SK-N-SH (cell line): ENCODE results near the gene RC3H2. TPM values are rescaled to one million over a fixed set of nuclear protein-coding genes. Genes with fewer than 3 reads are reported as not detected.

Experiments
- CTCF ChIA-PET: fragments of 300-600, 350-600 bp; formaldehyde crosslinking; extraction: SDS; loops from one replicate; lab custom pipeline; 2021; lab: Yijun Ruan, JAX
- POLR2A ChIA-PET: fragments of 350-600 bp; sonication (Branson Sonifier 250); formaldehyde crosslinking; extraction: SDS; loops from one replicate; lab custom pipeline; 2020; ENCODE audit warnings: antibody characterized with exemption, inconsistent platforms; lab: Yijun Ruan, JAX
- DNase-seq: peaks from one replicate; pipeline ENCODE4 v3.0.0; 2012
- H2AFZ ChIP-seq: fragments of 200-600 bp; sonication (generic); 2 replicates; pipeline ENCODE4 v1.8.1; 2016; ENCODE audit warnings: antibody characterized with exemption, mild to moderate bottlenecking, low read depth
- H3F3A ChIP-seq: fragments of 200-600 bp; sonication (generic); replicated peaks from 2 replicates; pipeline ENCODE3; 2016; ENCODE audit warnings: antibody characterized with exemption, mild to moderate bottlenecking; ENCODE audit not compliant: insufficient read depth
- H3K27ac ChIP-seq, 2 experiments: fragments of 200-500 bp in 1 of 2; fragments of 200-600 bp in 1 of 2; sonication (Bioruptor generic) in 1 of 2; sonication (generic), shearing (Covaris generic) in 1 of 2; 2 replicates each; pipeline versions ENCODE4 v1.5.1 to v1.6.1; 2014 to 2016; ENCODE audit warnings: low read depth in 2 of 2, inconsistent platforms in 1 of 2, low read length in 1 of 2, mild to moderate bottlenecking in 1 of 2, mixed read lengths in 1 of 2
- H3K27me3 ChIP-seq: fragments of 200-600 bp; sonication (generic), shearing (Covaris generic); 2 replicates; pipeline ENCODE4 v1.6.1; 2016; ENCODE audit warnings: mixed run types; ENCODE audit not compliant: insufficient read depth
- H3K36me3 ChIP-seq, 2 experiments: fragments of 200-500 bp in 1 of 2; fragments of 200-600 bp in 1 of 2; sonication (Bioruptor generic) in 1 of 2; sonication (generic) in 1 of 2; replicated peaks in 1 of 2; 2 replicates each; pipeline versions ENCODE3 to v1.5.1; 2014 to 2016; ENCODE audit warnings: low read length in 1 of 2, mild to moderate bottlenecking in 1 of 2; ENCODE audit not compliant: insufficient read depth in 2 of 2, control insufficient read depth in 1 of 2
- H3K4me1 ChIP-seq, 2 experiments: fragments of 200-500 bp in 1 of 2; fragments of 200-600 bp in 1 of 2; sonication (Bioruptor generic) in 1 of 2; sonication (generic), shearing (Covaris generic) in 1 of 2; 2 replicates each; pipeline versions ENCODE4 v1.5.1 to v1.6.1; 2014 to 2016; ENCODE audit warnings: low read depth in 1 of 2, low read length in 1 of 2, mixed run types in 1 of 2; ENCODE audit not compliant: insufficient read depth in 2 of 2, control insufficient read depth in 1 of 2
- H3K4me2 ChIP-seq: fragments of 200-600 bp; sonication (generic), shearing (Covaris generic); 2 replicates; pipeline ENCODE4 v1.6.1; 2017; ENCODE audit warnings: mixed run types
- H3K4me3 ChIP-seq, 2 experiments: fragments of 200-500 bp in 1 of 2; fragments of 200-600 bp in 1 of 2; sonication (Bioruptor generic) in 1 of 2; sonication (generic), shearing (Covaris generic) in 1 of 2; 2 replicates each; pipeline versions ENCODE4 v1.5.1 to v1.8.1; 2014 to 2016; ENCODE audit warnings: low read depth in 2 of 2, inconsistent platforms in 1 of 2, low read length in 1 of 2, mild to moderate bottlenecking in 1 of 2, mixed read lengths in 1 of 2, moderate library complexity in 1 of 2
- H3K79me2 ChIP-seq: fragments of 200-600 bp; sonication (generic); 2 replicates; pipeline ENCODE4 v1.8.1; 2017; ENCODE audit warnings: mild to moderate bottlenecking; ENCODE audit not compliant: insufficient read depth
- H3K9ac ChIP-seq: fragments of 200-600 bp; sonication (generic); 2 replicates; pipeline ENCODE4 v1.6.1; 2017; ENCODE audit warnings: mixed run types
- H3K9me2 ChIP-seq: fragments of 200-600 bp; sonication (generic); 2 replicates; pipeline ENCODE4 v1.6.1; 2017; ENCODE audit warnings: mixed run types
- H3K9me3 ChIP-seq: fragments of 200-600 bp; sonication (generic); 2 replicates; pipeline ENCODE4 v1.6.1; 2017; ENCODE audit warnings: mixed run types, mild to moderate bottlenecking, moderate library complexity
- H4K20me1 ChIP-seq: fragments of 200-600 bp; sonication (generic); 2 replicates; pipeline ENCODE4 v1.6.1; 2017; ENCODE audit warnings: mild to moderate bottlenecking, mixed run types; ENCODE audit not compliant: insufficient read depth
- CHD2 ChIP-seq: fragments of 150-350 bp; IDR thresholded peaks from 2 replicates; pipeline ENCODE4 v1.6.1; 2018; ENCODE audit warnings: low read length; ENCODE audit not compliant: partially characterized antibody
- CTCF ChIP-seq: fragments of 200-600 bp; sonication (generic); IDR thresholded peaks from 2 replicates; pipeline ENCODE4 v1.6.1; 2017; ENCODE audit warnings: antibody characterized with exemption, mild to moderate bottlenecking, moderate library complexity
- EZH2phosphoT487 ChIP-seq: fragments of 200-600 bp; sonication (generic); IDR thresholded peaks from 2 replicates; pipeline ENCODE4 v1.6.1; 2017; ENCODE audit warnings: low read depth, mixed run types, mild to moderate bottlenecking, antibody characterized with exemption, moderate library complexity, borderline replicate concordance
- FOXM1 ChIP-seq: IDR thresholded peaks from 2 replicates; pipeline ENCODE4 v1.4.0; 2012; ENCODE audit warnings: low read depth, mild to moderate bottlenecking
- GABPA ChIP-seq: IDR thresholded peaks from 2 replicates; pipeline ENCODE4 v1.4.0; 2012; ENCODE audit warnings: low read depth, mild to moderate bottlenecking
- IRF3 ChIP-seq: fragments of 150-350 bp; IDR thresholded peaks from 2 replicates; pipeline ENCODE4 v1.6.1; 2016; ENCODE audit warnings: mild to moderate bottlenecking, low read depth, low read length
- MEF2A ChIP-seq: IDR thresholded peaks from 2 replicates; pipeline ENCODE4 v1.4.0; 2012; ENCODE audit warnings: low read depth, borderline replicate concordance
- MXI1 ChIP-seq: IDR thresholded peaks from 2 replicates; pipeline ENCODE4 v1.6.1; 2012; ENCODE audit warnings: mild to moderate bottlenecking, low read depth, low read length, improper control_type of control experiment
- NFIC ChIP-seq: IDR thresholded peaks from 2 replicates; pipeline ENCODE4 v1.4.0; 2012; ENCODE audit warnings: borderline replicate concordance
- NRF1 ChIP-seq: IDR thresholded peaks from 2 replicates; pipeline ENCODE4 v1.6.1; 2012; ENCODE audit warnings: low read depth, mild to moderate bottlenecking, low read length
- RXRA ChIP-seq: IDR thresholded peaks from 2 replicates; pipeline ENCODE4 v1.4.0; 2012; ENCODE audit warnings: low read depth, mild to moderate bottlenecking, borderline replicate concordance
- TAF1 ChIP-seq: IDR thresholded peaks from 2 replicates; pipeline ENCODE4 v1.6.1; 2012; ENCODE audit warnings: low read depth, mild to moderate bottlenecking, low read length, moderate library complexity, borderline replicate concordance
- TEAD4 ChIP-seq: IDR thresholded peaks from 2 replicates; pipeline ENCODE4 v1.4.0; 2012; ENCODE audit warnings: mild to moderate bottlenecking, borderline replicate concordance; ENCODE audit not compliant: insufficient read depth
- USF1 ChIP-seq: IDR thresholded peaks from 2 replicates; pipeline ENCODE4 v1.4.0; 2012; ENCODE audit warnings: low read depth, borderline replicate concordance
- ZBTB33 ChIP-seq: IDR thresholded peaks from 2 replicates; pipeline ENCODE4 v1.4.0; 2012; ENCODE audit warnings: low read depth, borderline replicate concordance
- WGBS: methylation state at CpG from one replicate; pipeline ENCODE4 v1.1.6; 2017; ENCODE audit warnings: low lambda C conversion rate; 5-methylcytosine and 5-hydroxymethylcytosine counted together
- polyA plus RNA-seq, 3 experiments: library from polyadenylated mRNA; depleted of rRNA; stranded (reverse); fragments of >200 nt; gene quantifications; 2 replicates each; pipeline ENCODE4 v1.2.3, GENCODE V29; 2012
- TF ChIP-seq, protein P1 (sequence below): IDR thresholded peaks from 2 replicates; pipeline ENCODE4; 2012

Gene RC3H2
- polyA plus RNA-seq, 1 of the 3 experiments (the other 2 are of a cell fraction) = 12.4 TPM

DNA sequence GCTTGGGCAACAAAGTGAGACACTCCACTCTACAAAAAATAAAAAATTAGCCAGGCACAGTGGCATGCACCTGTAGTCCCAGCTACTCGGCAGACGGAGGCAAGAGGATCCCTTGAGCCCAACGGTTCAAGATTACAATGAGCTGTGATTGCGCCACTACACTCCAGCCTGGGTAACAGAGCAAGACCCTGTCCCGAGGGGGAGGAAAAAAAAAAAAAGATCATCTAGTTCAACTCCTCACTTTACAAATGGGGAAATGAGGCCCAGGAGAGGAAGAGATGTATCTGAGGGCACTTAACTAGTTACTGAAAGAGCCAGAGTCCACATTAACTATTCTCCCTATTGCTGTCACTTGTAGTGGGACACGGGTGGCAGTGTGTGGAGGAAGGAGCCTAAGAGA lies 90.6 kb downstream of the RC3H2 start:
- peaks cover 0 to 10% of the 10 kb centered on the region in 2 experiments; a peak in 1 of 4 replicates for H3K4me1 ChIP-seq
- H3K27me3 ChIP-seq = no peaks in the 10 kb centered on the region
- no peak overlapping the region for H3K4me3 ChIP-seq
- H3K9ac ChIP-seq = no peak overlapping the region
- peaks cover 24 to 32% of the 10 kb centered on the region in 2 experiments for H3K36me3 ChIP-seq
- H3K79me2 ChIP-seq = peaks cover 15% of the 10 kb centered on the region
- peaks cover 11% of the 10 kb centered on the region for H4K20me1 ChIP-seq
- 85% methylated on average over 6 of the region's 6 CpGs for WGBS
- H3F3A ChIP-seq = peaks cover 13% of the 10 kb centered on the region
- no peak for TF ChIP-seq CTCF
- no peak for TF ChIP-seq USF1
- TF ChIP-seq FOXM1 = no peak
- no peak for TF ChIP-seq IRF3
- TF ChIP-seq RXRA = no peak
- TF ChIP-seq NRF1 = no peak
- no peak for TF ChIP-seq NFIC
- no peak for TF ChIP-seq MXI1
- TF ChIP-seq, protein P1, sequence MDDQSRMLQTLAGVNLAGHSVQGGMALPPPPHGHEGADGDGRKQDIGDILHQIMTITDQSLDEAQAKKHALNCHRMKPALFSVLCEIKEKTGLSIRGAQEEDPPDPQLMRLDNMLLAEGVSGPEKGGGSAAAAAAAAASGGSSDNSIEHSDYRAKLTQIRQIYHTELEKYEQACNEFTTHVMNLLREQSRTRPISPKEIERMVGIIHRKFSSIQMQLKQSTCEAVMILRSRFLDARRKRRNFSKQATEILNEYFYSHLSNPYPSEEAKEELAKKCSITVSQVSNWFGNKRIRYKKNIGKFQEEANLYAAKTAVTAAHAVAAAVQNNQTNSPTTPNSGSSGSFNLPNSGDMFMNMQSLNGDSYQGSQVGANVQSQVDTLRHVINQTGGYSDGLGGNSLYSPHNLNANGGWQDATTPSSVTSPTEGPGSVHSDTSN = no peak
- TF ChIP-seq TAF1 = no peak
- TF ChIP-seq CHD2 = no peak
- no peak for TF ChIP-seq TEAD4
- no peak for TF ChIP-seq GABPA
- TF ChIP-seq ZBTB33 = no peak
- TF ChIP-seq MEF2A = no peak
- no peak for TF ChIP-seq EZH2phosphoT487
- TF ChIP-seq, all 33 proteins: peak for 0
- CTCF ChIA-PET = interaction anchor here (1.4 kb wide), 1 partner anchor 350 kb away, joined by 3 read pairs; no protein-coding TSS in a partner anchor
- Histone ChIP-seq H3K9me3 (no peaks in the 10 kb centered on the region), H3K4me2 (no peak overlapping the region), H3K27ac (no peak overlapping the region), H3K9me2 (no peaks in the 10 kb centered on the region), H2AFZ (no peak overlapping the region)
- POLR2A ChIA-PET = no interaction called here
- no peak for DNase-seq
